EH (cell line): ENCODE results near the gene TMED4.
A peak's percentile ranks its signal among the peaks of the same experiment; 100 is the strongest.
"Not testable (repeated sequence)": the region's sequence is repeated elsewhere in the genome, so short reads cannot be mapped to it uniquely, and the experiment has no call there.

ENCODE experiments used
- DNase-seq: peaks from one replicate; pipeline ENCODE4 v3.0.0-alpha.2; 2015; ENCODE audit warnings: low read depth

Gene TMED4

DNA sequence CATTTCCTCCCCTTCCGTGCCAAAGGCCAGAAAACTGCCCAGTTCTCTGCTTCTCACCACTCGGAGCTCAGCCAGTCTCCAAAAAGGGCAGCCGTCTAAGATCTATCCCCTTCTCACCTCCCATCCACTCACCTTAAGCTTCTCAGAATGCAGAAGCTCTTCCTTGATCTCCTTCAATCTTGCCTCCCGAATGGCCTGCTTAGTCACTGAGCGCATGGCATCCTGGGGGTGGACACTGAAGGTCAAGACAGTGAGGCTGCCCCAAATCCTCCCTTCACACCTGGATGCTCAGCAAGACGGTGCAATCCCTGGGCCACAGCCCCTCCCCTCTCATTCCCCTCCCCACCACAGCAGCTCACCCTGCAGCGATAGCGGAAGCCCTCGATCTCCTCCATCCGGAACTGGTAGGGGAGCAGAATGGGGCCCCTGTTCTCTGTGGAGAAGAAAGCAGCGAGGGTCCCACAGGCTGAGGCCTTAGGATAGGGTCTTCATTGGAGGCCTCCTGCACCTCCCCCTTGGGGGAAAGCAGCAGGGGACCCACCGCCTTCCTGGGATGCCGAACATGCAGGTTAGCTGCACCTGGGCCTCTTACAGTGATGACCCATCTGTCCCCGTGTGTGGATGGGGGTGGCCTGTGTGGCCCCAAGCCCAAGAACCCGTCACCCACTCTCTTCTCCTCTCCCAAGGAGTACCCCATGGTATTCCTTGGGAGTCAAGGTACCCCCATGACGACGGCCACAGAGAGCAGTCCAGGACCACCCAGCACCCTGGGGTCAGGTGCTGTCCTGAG, 13.1 kb downstream of the TMED4 start:
- DNase-seq = no peak

DNA sequence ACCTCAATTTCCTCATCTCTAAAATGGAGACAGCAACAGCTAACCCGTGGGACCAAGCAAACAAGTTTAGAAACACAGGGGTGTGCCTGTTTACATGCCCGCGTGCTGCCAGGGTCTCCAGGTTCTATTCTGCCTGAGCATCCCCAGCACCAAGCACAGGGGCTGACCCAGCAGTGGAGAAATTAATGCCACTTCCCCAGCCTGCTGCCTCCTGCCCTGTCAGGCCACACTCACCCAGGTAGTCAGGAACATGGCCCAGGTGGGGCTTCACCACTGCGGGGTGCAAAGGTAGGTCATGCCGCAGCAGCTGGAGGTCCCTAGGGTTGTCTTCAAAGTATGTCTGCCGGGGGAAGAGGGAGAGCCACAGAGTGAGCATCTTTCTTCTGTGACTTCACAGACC, 14.1 kb downstream of the TMED4 start:
- no peak for DNase-seq

DNA sequence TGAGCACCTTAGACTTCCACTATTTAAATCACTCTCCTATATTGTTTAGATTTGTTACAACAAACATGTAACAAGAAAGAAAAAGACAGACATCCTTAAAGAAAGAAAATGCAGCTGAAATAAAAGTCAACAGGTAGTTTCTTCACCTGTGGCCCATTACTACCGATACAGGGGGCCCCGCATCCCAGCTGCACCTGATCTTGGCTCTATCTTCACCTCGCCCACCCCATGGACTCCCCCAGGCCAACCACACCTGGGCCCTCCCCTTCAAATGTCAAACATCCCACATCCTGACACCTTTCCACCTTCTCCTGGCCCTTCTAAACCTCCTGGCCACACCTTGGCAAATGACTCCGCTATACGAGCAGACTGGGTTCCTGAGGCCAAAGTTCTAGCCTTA, 15.4 kb downstream of the TMED4 start:
- no peak for DNase-seq

DNA sequence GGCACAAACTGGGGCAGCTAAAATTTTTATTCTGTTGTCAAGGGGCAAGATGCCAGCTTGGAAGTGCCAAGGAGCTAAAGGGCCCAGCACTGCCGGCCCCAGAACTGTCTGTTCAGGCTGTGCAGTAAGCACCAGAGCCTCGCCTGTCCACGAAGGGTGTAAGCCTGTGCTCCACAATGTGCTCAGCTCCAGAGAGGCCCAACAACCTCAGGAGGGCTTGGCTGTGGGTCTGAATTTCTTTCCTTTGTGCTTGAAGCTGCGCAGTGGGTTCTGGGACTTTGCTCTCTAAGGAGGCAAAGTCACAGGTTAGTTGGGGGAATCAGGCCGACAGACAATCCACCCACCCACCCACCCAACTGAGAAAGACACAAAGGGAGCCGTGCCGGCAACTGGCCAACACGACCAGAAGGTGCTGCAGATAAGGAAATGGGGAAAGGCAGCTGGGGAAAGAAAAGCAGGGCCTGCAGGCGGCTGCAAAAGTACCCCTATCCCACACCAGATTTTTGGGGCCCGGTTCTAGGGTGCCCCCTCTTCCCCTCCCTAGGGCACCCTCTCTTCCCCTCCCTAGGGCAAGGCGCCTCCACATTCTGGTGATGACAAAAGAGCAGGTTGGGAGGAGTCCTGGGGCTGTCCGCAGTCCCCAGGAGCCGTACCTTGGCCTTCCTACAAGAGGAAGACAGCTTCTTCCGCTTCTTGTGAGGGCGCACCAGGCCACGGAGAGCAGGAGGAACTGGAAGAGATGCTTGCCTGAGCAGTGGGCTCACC, 16.1 kb downstream of the TMED4 start:
- no peak for DNase-seq

DNA sequence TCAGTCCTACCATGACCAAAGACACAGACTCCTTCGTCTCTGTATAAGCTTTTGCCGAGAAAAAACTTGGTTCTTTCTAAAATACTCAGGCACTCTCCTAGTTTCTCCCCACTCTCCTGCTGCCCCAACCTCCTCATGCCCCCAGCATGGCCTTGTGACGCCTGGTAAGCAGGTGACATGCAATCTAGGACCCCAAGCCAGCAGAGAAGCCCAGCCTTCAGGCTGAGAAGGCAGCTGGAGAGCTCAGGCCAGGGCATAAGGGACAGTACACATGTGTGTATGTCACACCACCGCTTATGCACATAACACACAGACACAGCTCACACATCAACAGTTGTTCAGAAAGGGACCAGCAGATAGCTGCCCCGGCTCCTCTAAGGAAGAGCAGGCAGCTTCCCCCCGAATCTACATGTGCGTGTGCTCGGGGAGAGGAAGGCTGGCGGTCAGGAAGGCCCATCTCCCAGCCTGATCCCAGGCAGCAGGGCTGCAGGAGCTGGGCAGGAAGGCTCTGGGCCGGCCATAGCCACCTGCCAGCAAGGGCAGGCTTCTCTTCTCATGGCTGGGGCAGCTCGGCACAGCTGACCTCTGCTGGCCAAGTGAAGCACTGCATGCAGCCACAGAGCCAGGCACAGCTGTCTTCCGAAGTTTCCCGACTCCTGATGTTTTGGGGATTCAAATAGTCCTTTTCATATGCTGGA, 16.8 kb downstream of the TMED4 start:
- peak; percentile 65 for DNase-seq

DNA sequence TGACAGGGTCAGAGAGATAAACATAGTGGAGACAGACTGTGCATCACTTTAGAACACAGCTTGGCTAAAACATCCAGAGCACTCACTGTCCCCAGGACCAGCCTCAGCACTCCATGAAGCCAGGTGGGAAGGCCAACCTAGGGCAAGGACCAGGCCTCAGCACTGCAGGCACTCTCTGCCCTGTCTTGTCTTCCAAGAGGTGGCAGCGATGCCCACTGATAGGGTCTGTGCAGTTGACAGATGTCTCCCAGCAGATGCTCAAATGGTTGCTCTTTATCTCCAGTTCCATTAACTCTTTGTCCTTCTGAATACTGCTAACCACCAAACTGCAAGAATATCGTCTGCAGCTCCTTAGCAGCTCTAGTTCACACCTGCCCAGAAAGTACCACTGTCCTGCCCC, 17.4 kb downstream of the TMED4 start:
- DNase-seq = no peak

DNA sequence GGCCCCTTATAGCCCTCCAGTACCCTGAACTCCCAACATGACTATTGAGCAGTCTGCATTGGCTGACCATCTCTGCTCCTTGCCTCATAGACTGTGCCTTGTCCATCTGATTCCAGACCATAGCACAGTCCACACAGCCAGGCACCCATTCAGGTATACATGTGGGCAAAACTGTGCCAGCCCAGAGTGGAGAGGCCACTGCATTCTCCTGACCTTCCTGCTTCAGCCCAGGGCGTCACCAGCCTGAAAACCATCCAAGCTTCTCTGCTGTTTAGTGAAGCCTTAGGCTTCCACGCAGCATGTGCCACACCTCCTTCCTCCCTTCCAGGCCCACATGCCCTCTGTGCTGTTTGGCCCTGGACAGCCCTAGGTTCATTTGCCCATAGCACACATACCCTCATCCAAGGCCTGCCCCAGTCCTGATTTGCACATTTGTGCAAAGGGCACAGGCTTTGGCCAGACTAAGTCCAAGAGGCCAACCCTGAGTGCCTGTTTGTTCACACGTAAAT, 18.8 kb downstream of the TMED4 start:
- no peak for DNase-seq

DNA sequence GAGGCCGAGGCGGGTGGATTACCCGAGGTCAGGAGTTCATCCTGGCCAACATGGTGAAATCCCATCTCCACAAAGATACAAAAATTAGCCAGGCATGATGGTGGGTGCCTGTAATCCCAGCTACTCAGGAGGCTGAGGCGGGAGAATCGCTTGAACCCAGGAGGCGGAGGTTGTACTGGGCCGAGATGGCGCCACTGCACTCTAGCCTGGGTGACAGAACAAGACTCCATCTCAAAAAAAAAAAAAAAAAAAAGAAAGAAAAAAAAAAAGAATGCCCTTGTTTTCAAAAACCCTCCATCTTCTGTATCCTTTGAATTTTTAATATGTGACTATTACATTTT, 19.4 kb downstream of the TMED4 start:
- not testable (repeated sequence) for DNase-seq

DNA sequence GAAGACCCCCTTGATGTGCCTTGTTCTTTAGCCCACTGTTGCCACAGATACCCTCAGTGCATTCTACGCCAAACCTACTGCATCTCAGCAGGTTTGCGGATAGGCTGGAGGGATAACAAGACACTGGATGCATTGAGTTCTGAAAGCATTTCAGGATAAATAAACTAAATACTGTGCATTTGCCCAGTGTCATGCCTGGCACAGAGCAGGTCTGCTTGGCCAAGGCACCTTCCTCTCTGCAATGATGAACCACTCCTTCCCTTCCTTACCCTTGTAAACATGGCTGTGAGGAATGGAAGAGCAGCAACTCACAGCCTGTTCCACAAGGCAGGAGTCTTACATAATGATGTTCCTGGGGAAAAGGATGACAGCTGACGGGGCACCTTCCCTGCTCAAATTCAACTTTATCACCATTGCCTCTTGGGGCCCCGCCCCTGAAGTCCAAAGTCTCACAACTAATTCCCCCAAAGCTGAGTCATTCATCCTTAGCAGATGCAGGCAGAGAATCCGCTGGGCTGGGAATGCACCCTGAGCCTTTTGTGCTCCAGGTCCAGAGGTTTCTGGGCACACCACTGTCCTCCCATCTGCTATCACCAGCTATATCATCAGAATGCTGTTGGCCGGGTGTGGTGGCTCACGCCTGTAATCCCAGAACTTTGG, 19.9 kb downstream of the TMED4 start:
- DNase-seq = peak; percentile 68

DNA sequence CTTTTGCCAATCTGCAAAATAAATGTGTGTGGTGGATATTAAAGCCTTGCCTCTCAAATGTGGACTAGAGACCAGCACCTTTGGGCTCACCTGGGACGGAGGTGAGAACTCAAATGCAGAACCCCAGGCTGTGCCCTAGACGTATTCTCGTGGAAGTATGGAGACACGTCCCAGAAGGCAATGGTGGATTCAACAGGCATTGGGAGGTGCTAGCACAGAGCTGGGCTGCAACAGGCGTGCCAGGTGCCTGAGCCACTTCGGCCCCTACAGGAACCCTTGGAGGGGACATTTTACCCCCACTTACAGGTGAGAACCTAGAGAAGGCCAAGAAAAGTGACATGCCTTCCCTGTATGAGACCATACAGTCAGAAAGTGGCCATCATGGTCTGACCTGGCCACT, 20.6 kb downstream of the TMED4 start:
- DNase-seq = no peak

DNA sequence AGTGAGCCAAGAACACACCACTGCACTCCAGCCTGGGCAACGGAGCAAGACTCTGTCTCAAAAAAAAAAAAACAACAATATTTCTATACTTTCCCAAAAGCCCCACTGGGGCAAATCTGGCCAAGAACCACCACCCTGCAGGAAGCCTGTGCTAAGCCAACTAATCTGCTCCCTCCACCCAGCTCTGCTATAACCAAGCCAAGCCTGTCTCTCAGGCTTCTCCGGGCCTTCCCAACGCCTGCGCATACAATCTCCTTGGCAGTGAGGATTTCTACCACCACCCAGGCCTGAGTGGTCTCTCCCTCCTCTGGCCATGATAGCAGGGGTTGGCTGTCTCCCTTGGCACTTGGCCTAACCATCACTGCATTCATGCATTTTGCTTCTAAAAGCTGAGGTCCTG, 22.5 kb downstream of the TMED4 start:
- no peak for DNase-seq

DNA sequence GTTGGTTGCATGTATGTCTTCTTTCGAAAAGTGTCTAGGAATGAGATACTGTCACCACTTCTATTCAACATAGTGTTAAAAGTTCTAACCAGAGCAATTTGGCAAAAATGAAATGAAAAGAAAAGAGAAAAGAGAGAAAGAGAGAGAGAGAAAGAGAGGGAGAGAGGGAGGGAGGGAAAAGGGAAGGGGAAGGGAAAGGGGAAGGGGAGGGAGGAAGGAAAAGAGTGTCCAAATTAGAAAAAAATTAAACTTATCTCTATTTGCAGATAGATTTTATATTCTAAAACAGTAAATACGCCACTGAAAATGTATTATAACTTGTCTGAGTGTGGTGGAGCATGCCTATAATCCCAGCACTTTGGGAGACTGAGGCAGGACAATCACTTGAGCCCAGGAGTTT, 24.5 kb downstream of the TMED4 start:
- DNase-seq = no peak

DNA sequence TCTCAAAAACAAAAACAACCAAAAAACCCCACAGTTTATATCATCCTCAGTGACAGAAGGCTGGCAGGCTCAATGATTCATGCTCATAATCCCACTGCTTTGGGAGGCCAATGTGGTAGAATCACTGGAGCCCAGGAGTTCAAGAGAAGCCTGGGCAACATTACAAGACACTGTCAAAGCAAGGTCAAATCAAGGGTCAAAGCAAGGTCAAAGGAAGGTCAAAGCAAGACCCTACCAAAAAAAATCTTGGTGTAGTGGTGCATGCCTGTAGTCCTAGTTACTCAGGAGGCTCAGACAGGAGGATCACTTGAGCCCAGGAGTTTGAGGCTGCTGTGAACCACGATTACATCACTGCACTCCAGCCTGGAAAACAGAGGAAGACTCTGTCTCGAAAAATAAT, 26.7 kb downstream of the TMED4 start:
- DNase-seq = no peak

DNA sequence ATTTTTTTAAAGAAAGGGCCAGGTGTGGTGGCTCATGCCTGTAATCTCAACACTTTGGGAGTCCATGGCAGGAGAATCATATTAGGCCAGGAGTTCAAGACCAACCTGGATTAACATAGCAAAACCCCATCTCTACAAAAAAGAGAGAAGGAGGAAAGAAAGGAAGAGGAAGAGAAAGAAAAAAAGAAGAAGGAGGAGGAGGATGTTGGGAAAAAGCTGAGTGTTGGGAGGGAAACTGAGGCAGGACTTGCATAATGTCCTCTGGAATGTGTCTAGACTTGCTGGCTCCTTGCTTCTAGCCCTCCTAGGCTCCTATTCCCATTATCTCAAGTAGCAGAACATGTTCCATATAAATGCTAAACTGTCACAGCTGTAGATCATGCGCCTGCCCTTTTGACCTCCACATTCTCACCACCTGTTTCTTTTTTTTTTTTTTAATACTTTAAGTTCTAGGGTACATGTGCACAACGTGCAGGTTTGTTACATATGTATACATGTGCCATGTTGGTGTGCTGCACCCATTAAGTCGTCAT, 29.5 kb downstream of the TMED4 start:
- not testable (repeated sequence) for DNase-seq

DNA sequence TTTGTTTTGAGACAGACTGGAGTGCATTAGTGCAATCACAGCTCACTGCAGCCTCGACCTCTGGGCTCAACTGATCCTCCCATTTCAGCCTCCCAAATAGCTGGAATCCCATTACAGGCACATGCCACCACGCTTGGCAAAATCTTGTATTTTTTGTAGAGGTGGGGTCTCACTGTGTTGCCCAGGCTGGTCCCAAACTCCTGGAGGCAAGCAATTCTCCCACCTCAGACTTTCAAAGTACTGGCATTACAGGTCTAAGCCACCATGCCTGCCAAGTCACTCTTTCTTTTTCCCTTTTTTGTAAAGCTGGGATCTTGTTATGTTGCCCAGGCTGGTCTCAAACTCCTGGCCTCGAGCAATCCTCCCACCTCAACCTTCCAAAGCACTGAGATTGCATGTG, 32.6 kb downstream of the TMED4 start:
- no peak for DNase-seq

DNA sequence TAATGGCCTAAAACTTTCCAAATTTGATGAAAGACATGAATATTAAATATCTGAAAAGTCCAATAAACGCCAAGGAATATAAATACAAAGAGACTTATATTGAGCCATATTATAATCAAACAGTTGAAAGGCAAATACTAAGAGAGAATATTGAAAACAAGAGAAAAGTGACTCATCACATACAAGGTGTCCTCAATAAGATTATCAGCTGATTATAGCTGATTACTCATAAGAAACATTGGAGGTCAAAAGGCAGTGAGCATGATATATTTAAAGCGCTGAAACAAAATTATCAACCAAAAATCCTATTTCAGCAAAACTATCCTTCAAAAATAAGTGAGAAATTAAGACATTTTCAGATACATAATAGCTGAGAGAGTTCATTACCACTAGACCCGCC, 33.1 kb downstream of the TMED4 start:
- no peak for DNase-seq

DNA sequence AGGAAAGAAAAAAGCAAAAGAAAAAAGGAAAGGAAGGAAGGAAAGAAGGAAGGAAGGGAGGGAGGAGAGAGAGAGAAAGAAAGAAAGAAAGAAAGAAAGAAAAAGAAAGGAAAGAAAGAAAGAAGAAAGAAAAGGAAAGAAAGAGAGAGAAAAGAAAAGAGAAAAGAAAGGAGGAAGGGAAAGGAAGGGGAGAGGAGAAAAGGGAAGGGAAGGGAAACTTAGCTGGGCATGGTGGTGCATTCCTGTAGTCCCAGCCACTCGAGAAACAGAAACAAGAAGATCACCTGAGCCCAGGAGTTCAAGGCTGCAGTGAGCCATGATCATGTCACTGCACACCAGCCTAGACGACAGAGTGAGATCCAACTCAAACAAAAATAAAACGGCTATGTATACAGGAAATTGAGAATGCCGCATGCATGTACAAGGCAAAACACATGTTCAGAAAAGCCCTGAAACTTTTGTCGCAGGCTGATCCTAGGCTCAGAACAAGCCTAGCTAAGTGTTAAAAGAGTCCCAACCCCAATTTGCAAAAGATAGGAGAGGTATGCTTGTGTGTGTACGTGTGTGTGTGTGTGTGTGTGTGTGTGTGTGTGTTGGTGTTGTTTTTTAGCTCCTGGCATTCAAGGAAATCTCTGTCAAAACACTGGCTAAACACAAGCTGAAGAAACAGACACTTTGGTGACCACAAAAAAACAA, 34.3 kb downstream of the TMED4 start:
- DNase-seq = peak; percentile 20

DNA sequence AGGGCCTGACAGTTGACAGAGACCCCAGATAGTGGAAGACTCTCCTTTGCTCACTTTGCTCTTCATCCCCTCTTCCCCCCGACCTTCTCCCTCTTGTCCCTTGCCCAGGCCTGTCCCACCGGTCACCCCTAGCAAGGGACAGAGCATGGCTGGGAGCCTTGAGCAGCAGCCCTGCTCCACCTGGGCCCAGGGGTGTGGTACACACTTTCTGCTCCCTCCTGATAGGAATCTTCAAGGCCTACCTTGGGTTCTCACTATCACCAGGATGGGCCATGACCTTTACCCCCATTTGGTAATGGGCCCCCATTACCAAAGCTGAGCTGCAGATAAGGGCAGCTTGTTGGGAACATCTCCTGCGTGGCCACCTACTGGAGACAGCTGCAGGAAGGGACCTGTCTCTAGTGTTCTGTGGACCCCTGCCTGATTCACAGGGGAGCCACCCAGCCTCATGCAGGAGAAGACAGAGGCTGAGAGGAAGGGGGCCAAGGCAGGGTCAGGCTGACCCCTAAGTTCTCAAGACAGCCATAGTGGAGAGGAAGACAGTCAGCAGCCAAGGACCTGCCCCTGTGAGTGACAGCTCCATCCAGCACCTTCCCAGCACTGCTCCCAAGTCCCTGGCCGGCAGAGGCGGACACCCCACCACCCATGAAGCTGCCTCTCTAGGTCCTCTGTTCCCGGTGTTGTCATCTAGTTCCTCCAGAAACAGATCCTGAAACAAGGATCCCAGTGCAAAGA, 40.0 kb downstream of the TMED4 start:
- no peak for DNase-seq

DNA sequence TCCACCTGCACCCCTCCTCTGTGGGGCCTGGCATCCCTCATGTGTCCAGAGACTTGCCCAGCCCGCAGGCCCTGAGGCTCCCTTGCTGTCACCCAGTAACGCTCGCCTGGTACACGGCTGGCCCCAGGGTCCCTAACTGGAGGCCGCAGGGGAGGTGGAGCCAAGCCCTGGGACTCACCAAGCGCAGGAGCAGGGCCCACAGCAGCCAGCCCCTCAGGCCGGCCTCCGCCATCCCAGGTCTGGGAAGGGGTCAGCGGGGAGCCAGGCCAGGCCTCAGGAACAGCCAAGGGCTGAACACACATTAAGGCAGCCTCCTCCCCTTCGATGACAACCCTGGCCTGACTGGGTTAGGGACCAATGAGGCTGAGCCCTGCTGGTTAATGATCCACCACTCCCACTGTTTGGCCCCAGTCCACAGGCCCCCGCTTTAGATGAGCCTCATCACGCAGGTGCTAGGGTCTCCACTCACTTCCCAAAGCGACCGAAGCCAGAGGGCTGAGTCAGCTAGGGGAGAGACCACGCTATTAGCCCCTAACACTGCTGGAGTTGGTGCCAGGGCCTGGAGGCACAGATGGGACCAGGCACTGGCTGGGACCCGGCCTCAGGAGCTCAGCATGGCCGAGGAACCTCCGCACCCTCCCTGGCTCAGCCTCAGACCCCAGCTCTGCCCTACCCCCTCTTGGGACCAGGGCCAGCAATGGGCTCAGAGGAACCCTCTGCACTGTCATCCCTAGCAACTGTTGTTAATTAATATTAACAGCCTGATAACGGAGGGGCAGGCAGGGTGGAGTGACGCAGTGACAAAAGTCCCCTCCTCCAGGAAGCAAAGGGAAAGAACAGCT, 40.8 kb downstream of the TMED4 start, which contains the start of gene NPC1L1:
TSS of gene NPC1L1 (minus strand) at position 303 of the 842 bp plus-strand sequence. CDS start at position 232, 71 bp downstream.
- DNase-seq = no peak

DNA sequence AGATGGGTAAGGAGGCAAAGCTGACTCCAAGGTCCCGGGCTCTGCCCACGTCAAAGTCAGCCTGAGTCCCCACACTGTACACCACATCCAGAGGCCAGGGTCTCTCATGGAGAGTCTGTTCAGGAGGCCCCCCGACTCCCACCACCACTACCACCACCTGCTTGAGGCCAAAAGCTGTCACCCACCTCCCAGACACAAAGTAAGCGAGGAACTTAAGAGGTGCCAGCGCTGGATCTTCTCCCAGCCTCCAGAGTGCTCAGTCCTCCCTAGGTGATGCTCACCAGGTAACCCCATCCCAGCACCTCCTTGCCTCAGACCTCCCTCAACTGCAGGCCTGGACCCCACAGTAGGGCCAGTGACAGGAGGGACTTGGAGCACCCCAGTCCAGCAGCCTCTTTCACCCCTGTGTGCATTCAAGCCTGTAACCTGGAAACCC, 41.4 kb downstream of the TMED4 start:
- no peak for DNase-seq
